Stimulated activated CD4-positive, alpha-beta T cell treated with anti-CD3 and anti-CD28 coated beads, TNF-alpha, amount 100 ng/mL, for 48 hours (primary cell): ENCODE data around the gene DPP10.

Source experiments
- DNase-seq, 3 donors: peaks; one replicate each; pipeline ENCODE4 v3.0.0-alpha.2; 2020; ENCODE audit warnings: low read depth in 3 of 3

DPP10 gene

DNA sequence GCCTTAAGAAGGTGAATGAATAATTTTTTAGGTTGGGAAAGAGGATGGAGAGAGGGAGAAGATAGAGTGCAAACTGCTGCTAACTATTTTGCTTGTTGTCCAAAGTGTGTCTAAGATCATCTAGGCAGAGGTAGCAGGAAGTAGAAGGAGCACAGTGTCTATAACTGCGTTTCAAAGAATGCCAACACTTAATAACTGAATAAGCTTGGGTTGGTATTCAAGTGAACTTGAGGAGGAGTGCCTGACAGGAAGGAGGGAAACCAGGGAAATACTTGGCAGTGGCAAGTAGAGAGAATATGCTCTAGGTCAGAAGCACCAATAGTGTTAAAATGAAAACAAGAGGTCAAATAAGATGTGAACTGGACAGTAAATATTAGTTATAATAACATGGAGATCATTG lies 155.9 kb downstream of the DPP10 start:
- DNase-seq, result no peak

DNA sequence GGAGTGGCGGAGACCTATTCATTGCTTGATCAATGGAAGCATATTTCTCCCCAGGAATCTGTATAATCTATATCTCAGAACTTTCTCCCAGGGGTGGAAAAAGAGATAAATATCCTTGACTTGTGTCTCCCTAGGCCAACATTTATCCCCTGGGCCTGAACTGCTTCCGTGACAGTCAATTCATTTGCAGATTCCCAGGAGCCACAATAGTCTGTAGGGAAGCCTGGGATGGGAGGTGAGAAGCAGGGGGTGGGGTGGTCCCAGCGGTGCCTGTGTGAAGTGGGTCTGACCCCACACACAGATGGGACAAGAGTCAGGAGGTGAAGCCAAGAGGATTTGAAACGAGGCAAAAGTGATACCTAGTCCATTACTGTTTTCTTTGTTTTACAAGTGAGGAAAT lies 166.8 kb downstream of the DPP10 start:
- DNase-seq, result no peak

DNA sequence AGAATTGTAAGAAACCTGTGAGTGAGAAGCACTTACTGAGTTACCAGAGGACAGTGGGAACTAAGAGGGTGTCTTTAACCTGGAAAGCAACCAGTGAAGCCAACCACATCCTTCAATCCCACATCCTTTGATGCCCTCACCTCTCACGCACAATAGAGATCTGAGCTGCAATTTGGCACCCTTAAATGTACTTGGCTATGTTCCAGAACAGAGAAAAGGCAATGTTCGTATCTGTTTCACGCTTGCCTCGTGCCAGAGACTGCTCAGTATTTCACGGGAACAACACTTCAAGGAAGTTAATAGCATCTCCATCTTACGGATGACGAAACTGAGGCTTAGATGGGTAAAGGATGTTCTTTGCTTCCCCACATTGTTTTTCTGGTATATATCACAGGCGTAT lies 167.4 kb downstream of the DPP10 start:
- no peak for DNase-seq

DNA sequence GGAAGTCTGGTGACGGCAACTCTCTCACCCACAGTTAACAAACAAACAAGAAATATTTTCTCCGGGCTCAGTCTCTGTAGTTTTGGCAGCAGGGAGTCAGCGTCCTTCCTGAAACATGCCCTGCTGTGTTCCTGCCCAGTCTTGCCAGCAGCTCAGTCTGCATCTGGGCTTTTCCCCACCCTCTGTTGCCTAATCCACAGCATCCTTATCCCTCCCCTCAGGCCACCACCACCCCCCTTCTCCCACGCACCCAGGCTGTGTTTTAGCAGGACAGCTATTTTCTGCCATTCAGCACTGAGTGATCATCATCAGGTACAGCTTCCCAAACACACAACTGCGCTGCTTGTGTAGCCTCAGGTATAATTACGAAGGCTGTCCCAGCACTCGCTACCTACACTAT lies 168.2 kb downstream of the DPP10 start:
- no peak for DNase-seq

DNA sequence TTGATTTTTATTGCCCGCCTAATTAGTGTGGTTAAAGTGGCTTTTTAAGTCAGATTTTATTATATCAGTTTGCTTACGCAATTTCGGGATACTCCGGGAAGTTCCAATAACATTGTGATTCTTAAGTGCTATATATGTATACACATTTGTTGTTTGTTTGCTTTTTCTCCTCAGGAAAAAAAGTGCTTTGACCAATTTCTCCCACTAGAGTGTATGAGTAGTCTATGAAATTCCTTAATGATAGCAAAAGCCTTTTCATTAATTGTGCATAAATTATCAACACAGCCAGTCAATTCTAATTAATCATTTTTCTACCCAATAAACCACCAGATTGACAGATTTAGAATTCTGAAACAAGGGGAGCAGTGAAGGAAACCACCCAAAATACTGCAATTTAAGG lies 172.2 kb downstream of the DPP10 start:
- DNase-seq, result no peak

DNA sequence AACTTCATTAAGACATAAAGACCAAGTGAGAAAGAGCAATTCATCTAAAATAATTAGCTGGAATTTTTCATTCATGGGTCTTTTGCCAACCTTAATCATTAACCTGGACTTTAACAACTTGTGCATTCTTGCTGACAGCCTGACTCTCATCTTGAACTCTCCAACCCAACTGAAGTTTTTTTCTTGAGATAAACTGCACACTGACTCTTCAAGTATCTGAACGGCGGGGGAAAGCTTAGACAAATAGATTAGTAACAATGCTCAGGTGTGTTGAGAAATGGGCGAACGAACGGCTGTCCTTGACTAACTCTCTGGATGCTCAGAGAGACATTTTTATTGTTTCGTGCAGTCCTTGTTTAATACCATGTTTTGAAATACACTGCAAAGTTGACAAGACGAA lies 186.0 kb downstream of the DPP10 start:
- no peak for DNase-seq

DNA sequence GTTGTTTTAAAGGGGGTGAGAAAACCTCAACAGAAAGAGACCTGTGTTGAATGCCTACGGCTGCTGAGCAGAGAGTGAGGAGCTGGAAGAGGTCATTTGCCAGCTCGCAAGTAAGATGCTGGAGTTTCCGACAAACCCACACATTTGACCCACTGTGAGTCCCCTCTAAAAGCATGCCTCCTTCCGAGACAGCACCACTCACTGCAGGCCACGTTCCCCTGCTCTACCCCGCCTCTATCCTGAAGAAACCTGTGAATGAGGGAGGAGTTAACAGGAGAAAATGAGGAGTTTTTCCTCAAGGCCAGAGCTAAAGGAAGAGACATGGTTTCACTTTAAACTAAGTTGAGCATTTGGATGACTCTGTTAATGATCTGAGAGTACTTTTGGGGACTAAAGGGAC lies 188.7 kb downstream of the DPP10 start:
- no peak for DNase-seq

DNA sequence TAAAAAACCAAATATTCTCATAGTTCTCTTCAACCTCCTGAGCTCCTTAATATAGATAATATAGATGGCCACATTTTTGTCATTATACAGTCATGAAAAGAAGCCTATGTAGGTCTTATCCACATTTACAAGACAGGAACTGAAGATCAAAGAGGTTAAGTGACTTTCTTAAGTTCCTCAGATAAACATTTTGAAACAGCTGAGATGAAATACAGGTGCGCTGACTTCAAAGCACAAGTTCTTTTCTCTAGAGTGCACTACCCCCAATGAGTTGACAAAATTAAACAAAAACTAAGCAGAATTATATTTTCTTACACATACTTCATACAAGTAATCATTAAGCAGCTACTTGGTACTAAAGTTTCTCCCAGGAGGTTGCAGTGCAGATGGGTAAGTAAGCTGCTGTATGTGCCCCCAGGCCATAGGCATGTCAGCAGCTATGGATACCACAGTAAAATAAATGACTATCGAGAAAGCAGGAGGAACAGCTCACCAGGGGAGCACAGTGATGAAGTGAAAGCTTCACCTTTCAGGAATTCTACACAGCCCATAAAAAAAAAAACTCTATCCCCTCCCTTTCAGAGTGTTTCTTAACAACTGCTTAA lies 199.8 kb downstream of the DPP10 start:
- no peak for DNase-seq

DNA sequence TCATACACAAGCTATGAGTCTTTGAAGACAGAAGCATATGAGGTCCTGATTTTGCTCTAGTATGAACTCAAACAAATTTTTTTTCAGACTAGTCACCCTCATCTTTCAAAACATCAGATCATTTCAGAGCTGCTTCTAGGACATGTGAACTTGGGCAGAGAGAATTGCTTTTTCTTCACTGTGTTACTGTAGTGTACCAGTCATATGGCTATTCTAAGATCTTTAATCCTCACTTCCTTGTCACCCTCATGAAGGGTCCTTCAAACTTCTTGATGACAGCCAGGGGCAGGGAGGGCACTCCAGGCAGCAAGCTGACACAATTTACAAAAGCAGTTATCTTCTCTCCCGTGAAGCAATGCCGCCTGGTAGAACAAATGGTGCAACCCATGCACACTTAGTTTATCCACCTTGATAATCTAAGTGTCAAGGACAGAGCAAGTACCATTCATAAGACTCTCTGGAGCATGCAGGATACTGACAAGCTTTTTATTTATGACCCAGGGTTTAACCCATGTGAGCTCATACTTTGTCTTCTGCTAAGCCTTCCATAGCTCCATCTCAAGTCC lies 200.6 kb downstream of the DPP10 start:
- DNase-seq, result no peak

DNA sequence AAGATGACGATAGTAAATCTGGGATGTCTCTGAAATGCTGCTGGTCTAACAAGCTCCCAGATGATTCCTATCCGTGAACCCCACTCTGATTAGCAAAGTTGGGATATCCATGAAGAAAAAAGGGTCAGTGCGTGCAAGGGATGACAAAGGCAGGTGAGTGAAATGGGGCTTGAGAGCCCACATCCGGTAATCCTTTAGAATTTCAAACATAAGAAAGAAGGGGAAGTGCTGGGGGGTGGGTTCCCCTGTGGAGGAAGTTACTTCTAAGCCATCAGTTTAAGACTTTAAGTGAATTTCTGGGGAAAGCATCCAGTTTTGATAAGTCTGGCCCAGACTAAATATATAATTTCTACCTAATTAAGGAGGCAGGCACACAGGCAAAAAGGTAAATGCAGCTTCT lies 209.5 kb downstream of the DPP10 start:
- no peak for DNase-seq

DNA sequence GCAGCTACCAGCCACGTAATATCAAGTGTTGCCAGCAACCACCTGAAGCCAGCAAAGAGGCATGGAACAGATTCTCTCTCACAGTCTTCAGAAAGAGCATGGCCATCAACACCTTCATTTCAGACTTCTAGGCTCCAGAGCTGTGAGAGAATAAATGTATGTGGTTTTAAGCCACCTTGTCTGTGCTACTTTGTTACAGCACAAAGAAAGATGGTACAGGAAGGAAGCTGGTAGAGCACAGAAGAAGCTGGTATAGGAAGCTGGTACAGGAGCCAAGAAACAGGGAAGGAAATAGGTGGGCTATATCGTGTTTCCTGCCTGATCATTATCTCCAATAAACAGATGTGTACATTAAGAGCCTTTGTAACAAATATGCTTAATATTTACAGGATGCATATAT lies 217.4 kb downstream of the DPP10 start:
- no peak for DNase-seq

DNA sequence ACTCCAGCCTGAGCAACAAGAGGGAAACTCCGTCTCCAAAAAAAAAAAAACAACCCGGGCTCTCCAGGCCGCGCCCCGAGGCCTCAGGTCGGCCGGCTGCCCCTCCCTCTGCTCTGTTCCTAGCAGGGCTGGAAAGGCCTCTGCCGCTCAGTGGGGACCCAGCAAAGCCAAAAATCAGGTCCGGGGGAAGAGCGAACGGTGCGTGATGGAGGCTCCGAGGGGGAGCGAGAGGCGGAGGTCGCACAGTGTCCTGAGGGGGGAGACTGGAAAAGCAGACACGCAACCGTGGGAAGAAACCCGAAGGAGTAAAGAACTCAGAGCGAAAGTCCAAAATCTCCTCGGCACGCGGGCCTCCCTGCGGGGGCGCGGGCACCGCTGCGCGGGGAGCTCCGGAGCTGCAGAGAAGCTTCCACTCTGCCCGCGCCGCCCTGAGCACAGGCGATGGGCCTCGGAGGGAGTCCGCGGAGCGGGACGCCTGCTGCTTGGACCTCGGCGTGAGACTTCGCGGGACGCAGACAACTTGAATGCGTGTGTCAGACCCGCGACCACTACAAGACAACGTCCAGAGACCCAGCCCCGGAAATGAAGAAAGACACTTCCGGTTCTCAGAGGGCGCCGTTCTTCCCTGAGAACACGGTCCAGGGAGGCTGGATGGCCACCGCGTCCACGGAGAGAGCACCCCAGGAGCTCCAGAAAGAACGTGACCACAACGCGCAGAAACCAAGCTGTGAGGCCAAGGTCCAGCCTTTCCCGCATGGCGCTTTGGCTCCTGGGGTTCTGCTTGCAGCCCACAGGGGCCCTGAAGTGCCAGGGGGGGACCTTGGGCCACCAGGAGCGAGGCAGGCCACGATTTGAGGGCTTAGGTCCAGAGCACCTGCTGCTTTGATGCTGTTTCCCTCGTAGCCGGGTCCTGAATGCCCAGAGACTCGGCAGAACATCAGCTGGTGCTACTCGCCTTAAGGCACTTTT lies 219.8 kb downstream of the DPP10 start:
- DNase-seq, result no peak

DNA sequence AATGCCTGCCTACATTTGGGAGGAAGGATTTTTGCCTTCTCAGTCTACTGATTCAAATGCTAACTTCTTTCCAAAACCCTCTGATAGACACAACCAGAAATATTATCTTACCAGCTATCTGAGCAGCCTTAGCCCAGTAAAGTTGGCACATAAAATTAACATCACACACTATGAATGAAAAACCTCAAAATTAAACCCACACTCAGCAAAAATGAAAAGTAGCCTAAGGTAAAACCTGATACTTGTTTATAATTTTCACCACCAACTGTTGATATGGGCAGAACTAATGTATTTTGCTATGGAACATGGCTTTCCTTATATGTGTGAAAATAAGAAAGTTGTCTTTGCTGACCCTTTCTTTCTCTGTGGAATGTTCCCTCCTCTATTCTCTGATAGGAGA lies 226.0 kb downstream of the DPP10 start:
- DNase-seq, result no peak

DNA sequence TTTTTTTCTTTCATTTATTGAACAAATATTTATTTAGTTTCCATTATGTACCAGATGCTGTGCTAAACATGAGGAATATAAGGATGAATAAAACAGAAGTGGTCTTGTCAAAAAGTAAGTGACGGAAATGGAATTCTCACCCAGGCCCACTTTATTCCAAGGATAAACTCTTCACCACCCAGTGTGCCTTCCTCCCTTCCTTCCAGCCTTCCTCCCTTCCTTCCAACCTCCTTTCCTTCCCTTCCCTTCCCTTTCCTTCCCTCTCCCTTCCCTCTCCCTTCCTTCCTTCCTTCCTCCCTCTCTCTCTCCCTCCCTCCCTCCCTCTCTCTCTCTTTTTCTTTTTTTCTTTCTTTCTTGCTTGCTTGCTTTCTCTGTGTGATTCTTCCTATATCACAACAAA lies 240.8 kb downstream of the DPP10 start:
- no peak for DNase-seq

DNA sequence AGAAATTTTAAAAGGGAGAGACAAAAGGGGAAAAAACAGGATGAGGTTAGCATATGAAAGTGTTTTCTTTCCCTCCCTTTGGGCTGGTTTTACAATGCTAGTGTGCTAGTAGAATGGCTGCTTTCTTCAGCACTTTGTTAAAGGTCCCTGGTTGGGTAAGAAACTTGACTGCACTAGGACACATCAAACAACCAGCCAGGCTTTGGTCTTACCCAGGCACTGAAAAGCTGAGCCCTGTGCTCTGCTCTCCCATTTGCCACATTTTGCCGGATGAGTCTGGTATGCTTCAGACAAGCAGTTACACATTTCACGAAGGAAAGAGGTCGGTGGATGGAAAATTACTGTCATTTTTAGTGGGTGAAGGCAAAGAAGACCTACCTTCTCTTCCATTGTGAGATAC lies 242.0 kb downstream of the DPP10 start:
- no peak for DNase-seq

DNA sequence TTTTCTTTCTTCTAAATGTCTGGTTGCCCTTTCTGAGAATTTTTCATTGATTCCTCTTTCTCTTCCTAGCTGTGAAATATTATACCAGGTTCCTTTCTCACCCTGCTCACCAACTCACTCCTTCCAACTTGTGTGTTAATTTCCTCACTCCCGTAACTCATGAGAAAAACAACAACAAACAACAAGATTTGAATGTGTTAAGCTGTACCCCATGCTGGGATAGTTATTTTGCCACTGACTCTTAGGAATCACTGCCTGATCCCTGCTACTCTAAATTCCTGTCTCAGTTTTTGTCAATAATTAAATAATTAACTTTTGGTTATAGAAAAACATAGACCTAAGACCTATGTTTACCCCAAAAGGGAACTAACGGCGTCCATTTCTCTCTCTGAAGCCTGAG lies 242.7 kb downstream of the DPP10 start:
- DNase-seq, result no peak

DNA sequence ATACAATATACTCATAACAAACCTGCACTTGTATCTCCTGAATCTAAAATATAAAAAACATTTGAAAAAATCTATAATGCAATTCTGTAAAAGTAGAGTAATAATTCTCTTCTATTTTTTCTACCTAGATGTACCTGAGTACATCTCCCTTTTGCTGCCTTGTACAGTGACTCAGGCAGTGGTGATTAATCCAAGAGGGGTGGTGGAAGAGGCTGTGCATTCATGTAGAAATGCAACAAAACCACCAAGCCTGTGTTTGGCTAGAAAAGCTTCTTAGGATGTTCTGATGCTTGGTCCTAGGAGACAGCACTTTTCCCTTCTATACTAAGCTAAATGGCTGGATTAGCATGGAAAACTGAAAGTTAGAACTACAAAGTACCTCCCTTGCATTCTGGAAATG lies 245.8 kb downstream of the DPP10 start:
- DNase-seq, result no peak

DNA sequence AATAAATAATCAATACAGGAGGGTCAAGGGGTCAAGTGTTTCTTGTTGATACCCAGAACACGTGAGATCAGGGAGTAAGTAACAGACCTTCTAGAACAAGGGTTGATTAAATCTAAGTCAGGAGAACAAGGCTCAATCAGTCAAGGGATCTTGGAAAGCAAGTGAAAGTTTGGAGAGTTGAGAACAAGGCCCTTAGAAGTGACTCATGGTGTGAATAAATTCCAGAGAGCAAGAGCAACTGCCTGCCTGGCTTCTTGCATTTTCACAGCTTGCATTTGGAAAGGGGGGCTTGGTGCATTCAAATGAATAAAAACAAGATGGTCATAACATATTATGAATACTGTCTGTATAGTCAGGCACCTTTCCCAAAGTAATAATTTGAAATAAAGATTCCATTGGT lies 256.1 kb downstream of the DPP10 start:
- DNase-seq, result no peak

DNA sequence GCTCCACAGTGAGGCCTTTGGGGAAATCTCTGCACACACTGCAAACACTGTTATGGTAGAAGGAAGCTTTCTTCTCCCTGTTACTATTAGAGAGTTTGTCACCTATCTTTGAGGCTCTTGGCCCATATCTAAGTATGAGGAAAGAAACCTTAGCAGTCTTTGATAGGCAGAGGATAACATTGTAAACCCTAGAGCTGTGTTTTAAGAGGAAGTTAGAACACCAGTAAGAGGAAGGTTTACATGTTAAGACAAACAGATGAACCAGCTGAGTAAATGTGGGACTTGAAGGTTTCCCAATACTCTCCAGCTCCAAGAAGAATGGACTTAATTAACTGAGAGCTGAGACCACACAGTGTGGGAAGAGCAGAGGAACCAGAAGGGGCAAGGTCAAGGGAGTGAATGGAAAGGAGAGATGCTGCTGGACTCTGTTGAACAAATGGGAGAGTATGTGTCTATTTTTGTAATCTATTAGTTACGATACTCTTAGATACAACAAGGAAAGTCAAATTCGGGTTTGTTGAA lies 257.0 kb downstream of the DPP10 start:
- no peak for DNase-seq

DNA sequence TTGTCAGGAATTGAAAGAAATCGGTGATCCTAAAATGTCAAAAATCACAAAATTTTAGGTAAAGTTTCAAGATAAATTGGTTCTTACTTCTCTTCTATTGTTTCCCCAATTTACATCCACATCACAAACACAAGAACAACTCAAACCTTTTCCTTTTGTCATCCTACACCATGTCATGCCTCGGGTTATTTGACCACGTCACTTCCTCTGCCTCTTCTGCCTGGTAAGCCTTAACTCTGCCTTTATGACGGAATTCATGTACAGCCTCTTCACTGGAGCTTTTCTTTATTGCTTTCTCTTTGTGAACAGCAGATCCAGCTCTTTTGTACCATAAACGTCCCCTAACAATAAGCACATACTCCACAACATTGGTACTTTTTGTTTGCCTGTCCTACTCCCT lies 258.0 kb downstream of the DPP10 start:
- DNase-seq, result no peak

DNA sequence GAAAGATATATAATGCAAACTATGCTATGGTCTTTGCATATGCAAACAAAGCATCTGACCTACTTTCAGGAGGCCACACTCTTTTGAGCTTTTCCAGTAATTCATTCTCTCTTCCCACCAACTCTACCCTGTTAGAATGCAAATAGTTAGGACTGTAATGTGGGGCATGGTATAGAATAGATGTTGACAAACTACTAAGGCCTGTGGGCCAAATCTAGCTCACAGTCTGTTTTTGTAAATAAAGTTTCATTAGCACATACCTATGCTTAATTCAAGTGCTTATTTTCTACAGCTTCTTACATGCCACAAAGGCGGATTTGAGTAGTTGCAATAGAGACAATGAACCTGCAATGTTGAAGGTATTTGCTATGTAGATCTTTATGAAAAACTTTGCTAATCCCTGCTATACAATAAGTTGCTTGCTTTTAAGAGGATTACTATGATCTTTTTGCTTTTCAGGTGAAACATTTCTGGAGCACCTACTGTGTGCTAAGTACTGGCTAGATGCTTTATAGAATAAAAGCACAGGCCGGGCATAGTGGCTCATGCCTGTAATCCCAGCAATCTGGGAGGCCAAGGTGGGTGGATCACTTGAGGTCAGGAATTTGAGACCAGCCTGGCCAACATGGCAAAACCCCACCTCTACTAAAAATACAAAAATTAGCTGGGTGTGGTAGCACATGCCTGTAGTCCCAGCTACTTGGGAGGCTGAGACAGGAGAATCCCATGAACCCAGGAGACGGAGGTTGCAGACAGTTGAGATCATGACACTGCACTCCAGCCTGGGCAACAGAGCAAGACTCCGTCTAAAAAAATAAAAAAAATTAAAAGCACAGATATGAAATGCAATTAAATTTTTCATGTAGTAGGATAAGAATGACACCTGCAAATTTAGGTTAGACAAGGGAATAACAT lies 267.8 kb downstream of the DPP10 start:
- no peak for DNase-seq

DNA sequence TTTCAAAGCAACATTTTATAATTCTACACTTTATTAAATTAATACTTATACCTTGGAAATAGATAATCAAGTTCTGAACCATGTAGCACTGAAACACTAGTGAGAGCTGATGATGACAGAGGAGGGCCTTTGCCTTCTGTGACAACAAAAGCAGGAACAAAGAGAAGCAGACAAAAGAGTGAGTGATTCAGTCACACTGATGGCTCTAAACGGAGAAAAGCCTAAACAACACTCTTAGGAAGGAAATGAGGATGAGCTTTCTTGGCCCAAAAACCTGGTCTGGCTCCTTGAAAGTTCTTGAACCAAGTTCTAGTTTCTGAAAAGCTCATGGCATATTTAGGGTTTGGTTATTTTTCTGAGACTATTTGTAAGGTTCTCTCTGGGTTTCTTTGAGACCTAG lies 271.9 kb downstream of the DPP10 start:
- no peak for DNase-seq
